GM12875 (cell line): Measurements from ENCODE around the gene DHX30.

Experiments used
- H3K4me3 ChIP-seq: one replicate; pipeline ENCODE4 v1.5.1; 2011; ENCODE audit warnings: low read depth, low read length, control low read depth
- CTCF ChIP-seq: IDR thresholded peaks from 2 replicates; pipeline ENCODE4 v1.5.1; 2011; ENCODE audit warnings: low read depth, mild to moderate bottlenecking, control low read depth, inconsistent platforms, low read length, moderate library complexity, borderline replicate concordance; ENCODE audit not compliant: insufficient read depth

The DHX30 gene

GRCh38 chr3:47865192-47865591, 62.3 kb downstream of the DHX30 start:
- TF ChIP-seq CTCF, result no peak
- no peak overlapping the region for H3K4me3 ChIP-seq

GRCh38 chr3:47867451-47868044, 64.6 kb downstream of the DHX30 start:
- no peak for TF ChIP-seq CTCF
- H3K4me3 ChIP-seq, result no peak overlapping the region

GRCh38 chr3:47868306-47868705, 65.4 kb downstream of the DHX30 start:
- H3K4me3 ChIP-seq, result no peak overlapping the region
- TF ChIP-seq CTCF, result no peak

GRCh38 chr3:47870156-47870555, 67.2 kb downstream of the DHX30 start:
- no peak for TF ChIP-seq CTCF
- no peak overlapping the region for H3K4me3 ChIP-seq

GRCh38 chr3:47870702-47871260, 67.8 kb downstream of the DHX30 start:
- TF ChIP-seq CTCF, result no peak
- no peak overlapping the region for H3K4me3 ChIP-seq

GRCh38 chr3:47871389-47871788, 68.5 kb downstream of the DHX30 start:
- no peak overlapping the region for H3K4me3 ChIP-seq
- TF ChIP-seq CTCF, result no peak

- no peak for TF ChIP-seq CTCF
- no peak overlapping the region for H3K4me3 ChIP-seq
Observed at GRCh38 chr3:47872916-47873315, 70.0 kb downstream of the DHX30 start.
